HEK293 (cell line): ENCODE measurements around the gene SPEM3.

Experiments
- CTCF ChIA-PET: fragments of 350-600 bp; formaldehyde crosslinking; extraction: SDS; loops from one replicate; lab custom pipeline; 2021; ENCODE audit warnings: antibody characterized with exemption; lab: Yijun Ruan, JAX
- POLR2A ChIA-PET: fragments of 300-600 bp; formaldehyde crosslinking; extraction: SDS; loops from one replicate; lab custom pipeline; 2020; ENCODE audit warnings: antibody characterized with exemption, inconsistent platforms; lab: Yijun Ruan, JAX
- H3K27ac ChIP-seq: fragments of 200-500 bp; sonication (Bioruptor generic); 2 replicates; pipeline ENCODE4 v1.5.1; 2014; ENCODE audit warnings: low read depth, low read length, control low read depth, inconsistent platforms; ENCODE audit errors: extremely low read depth
- H3K36me3 ChIP-seq, 2 experiments: fragments of 200-500 bp in 1 of 2; sonication (Bioruptor generic) in 1 of 2; 1 replicate in 1 of 2; 2 replicates in 1 of 2; pipeline ENCODE4 v1.5.1; 2014 to 2017; ENCODE audit warnings: inconsistent platforms in 2 of 2, low read length in 2 of 2; ENCODE audit not compliant: control insufficient read depth in 2 of 2, insufficient read depth in 1 of 2
- H3K4me1 ChIP-seq: fragments of 200-500 bp; sonication (Bioruptor generic); 2 replicates; pipeline ENCODE4 v1.5.1; 2014; ENCODE audit warnings: mild to moderate bottlenecking, low read length, inconsistent platforms; ENCODE audit not compliant: control insufficient read depth, insufficient read depth
- H3K4me3 ChIP-seq: 2 replicates; pipeline ENCODE4 v1.5.1; 2011; ENCODE audit warnings: low read depth, mild to moderate bottlenecking, control low read depth, low read length, moderate library complexity
- H3K9me3 ChIP-seq: fragments of 200-500 bp; sonication (Bioruptor generic); 2 replicates; pipeline ENCODE4 v1.5.1; 2014; ENCODE audit warnings: low read depth, low read length, inconsistent platforms; ENCODE audit not compliant: control insufficient read depth, insufficient read depth
- GFI1B ChIP-seq: fragments of 450-650 bp; formaldehyde crosslinking; IDR thresholded peaks from 2 replicates; pipeline ENCODE4 v1.5.1; 2016; ENCODE audit warnings: missing biosample characterization, missing genetic modification characterization
- HOXA7 ChIP-seq: sonication (generic); formaldehyde crosslinking; IDR thresholded peaks from 2 replicates; pipeline ENCODE4 v1.8.1; 2022; ENCODE audit warnings: missing genetic modification reagents, borderline replicate concordance
- SP2 ChIP-seq: fragments of 450-650 bp; formaldehyde crosslinking; IDR thresholded peaks from 2 replicates; pipeline ENCODE4 v1.5.1; 2016; ENCODE audit warnings: missing biosample characterization, missing genetic modification characterization
- ZIC2 ChIP-seq: fragments of 450-650 bp; formaldehyde crosslinking; IDR thresholded peaks from 2 replicates; pipeline ENCODE4 v1.5.1; 2016; ENCODE audit warnings: missing biosample characterization, missing genetic modification characterization
- ZNF132 ChIP-seq: fragments of 450-650 bp; formaldehyde crosslinking; IDR thresholded peaks from 2 replicates; pipeline ENCODE4 v1.5.1; 2017; ENCODE audit warnings: missing biosample characterization, missing genetic modification characterization, borderline replicate concordance
- ZNF146 ChIP-seq: fragments of 450-650 bp; formaldehyde crosslinking; IDR thresholded peaks from 2 replicates; pipeline ENCODE4 v1.5.1; 2016; ENCODE audit warnings: missing biosample characterization, missing genetic modification characterization
- ZNF174 ChIP-seq: fragments of 450-650 bp; formaldehyde crosslinking; IDR thresholded peaks from 2 replicates; pipeline ENCODE4 v1.5.0; 2017; ENCODE audit warnings: missing biosample characterization, mild to moderate bottlenecking, missing genetic modification characterization
- ZNF184 ChIP-seq: fragments of 450-650 bp; IDR thresholded peaks from 2 replicates; pipeline ENCODE4 v1.5.1; 2018; ENCODE audit warnings: missing biosample characterization, mild to moderate bottlenecking, missing genetic modification characterization
- ZNF221 ChIP-seq: fragments of 450-650 bp; formaldehyde crosslinking; IDR thresholded peaks from 2 replicates; pipeline ENCODE4 v1.5.1; 2017; ENCODE audit warnings: missing biosample characterization, missing genetic modification characterization, borderline replicate concordance
- ZNF394 ChIP-seq: fragments of 450-650 bp; formaldehyde crosslinking; IDR thresholded peaks from 2 replicates; pipeline ENCODE4 v1.5.1; 2016; ENCODE audit warnings: missing biosample characterization, missing genetic modification characterization, mild to moderate bottlenecking, moderate library complexity, borderline replicate concordance
- ZNF48 ChIP-seq: fragments of 450-650 bp; formaldehyde crosslinking; IDR thresholded peaks from 2 replicates; pipeline ENCODE4 v1.5.1; 2016; ENCODE audit warnings: missing biosample characterization, missing genetic modification characterization
- ZNF510 ChIP-seq: fragments of 450-650 bp; formaldehyde crosslinking; IDR thresholded peaks from 2 replicates; pipeline ENCODE4 v1.5.1; 2018; ENCODE audit warnings: mild to moderate bottlenecking, missing genetic modification characterization, missing biosample characterization; ENCODE audit not compliant: insufficient replicate concordance
- ZNF521 ChIP-seq: fragments of 450-650 bp; formaldehyde crosslinking; IDR thresholded peaks from 2 replicates; pipeline ENCODE4 v1.5.1; 2017; ENCODE audit warnings: missing biosample characterization, mild to moderate bottlenecking, missing genetic modification characterization
- ZNF561 ChIP-seq: fragments of 450-650 bp; IDR thresholded peaks from 2 replicates; pipeline ENCODE4 v1.5.1; 2018; ENCODE audit warnings: missing biosample characterization, missing genetic modification characterization, borderline replicate concordance
- ZNF777 ChIP-seq: fragments of 450-650 bp; formaldehyde crosslinking; IDR thresholded peaks from 2 replicates; pipeline ENCODE4 v1.5.1; 2017; ENCODE audit warnings: missing biosample characterization, missing genetic modification characterization, borderline replicate concordance
- TF ChIP-seq, protein P1 (sequence below): fragments of 450-650 bp; formaldehyde crosslinking; IDR thresholded peaks from 2 replicates; pipeline ENCODE4 v1.5.1; 2016; ENCODE audit warnings: missing biosample characterization, missing genetic modification characterization
- TF ChIP-seq, protein P2 (sequence below): fragments of 450-650 bp; IDR thresholded peaks from 2 replicates; pipeline ENCODE4 v1.5.1; 2018; ENCODE audit warnings: missing biosample characterization, mild to moderate bottlenecking, missing genetic modification characterization
- TF ChIP-seq, protein P3 (sequence below): fragments of 450-650 bp; formaldehyde crosslinking; IDR thresholded peaks from 2 replicates; pipeline ENCODE4 v1.5.1; 2016; ENCODE audit warnings: missing biosample characterization, missing genetic modification characterization
- TF ChIP-seq, protein P4 (sequence below): fragments of 450-650 bp; formaldehyde crosslinking; IDR thresholded peaks from 2 replicates; pipeline ENCODE4 v1.5.1; 2016; ENCODE audit warnings: missing biosample characterization, missing genetic modification characterization, low read depth
- TF ChIP-seq, protein P5 (sequence below): fragments of 450-650 bp; formaldehyde crosslinking; IDR thresholded peaks from 2 replicates; pipeline ENCODE4 v1.5.1; 2017; ENCODE audit warnings: missing biosample characterization, mild to moderate bottlenecking, missing genetic modification characterization, moderate library complexity
- TF ChIP-seq, protein P6 (sequence below): fragments of 450-650 bp; IDR thresholded peaks from 2 replicates; pipeline ENCODE4 v1.5.1; 2018; ENCODE audit warnings: missing biosample characterization, missing genetic modification characterization

SPEM3 gene

DNA sequence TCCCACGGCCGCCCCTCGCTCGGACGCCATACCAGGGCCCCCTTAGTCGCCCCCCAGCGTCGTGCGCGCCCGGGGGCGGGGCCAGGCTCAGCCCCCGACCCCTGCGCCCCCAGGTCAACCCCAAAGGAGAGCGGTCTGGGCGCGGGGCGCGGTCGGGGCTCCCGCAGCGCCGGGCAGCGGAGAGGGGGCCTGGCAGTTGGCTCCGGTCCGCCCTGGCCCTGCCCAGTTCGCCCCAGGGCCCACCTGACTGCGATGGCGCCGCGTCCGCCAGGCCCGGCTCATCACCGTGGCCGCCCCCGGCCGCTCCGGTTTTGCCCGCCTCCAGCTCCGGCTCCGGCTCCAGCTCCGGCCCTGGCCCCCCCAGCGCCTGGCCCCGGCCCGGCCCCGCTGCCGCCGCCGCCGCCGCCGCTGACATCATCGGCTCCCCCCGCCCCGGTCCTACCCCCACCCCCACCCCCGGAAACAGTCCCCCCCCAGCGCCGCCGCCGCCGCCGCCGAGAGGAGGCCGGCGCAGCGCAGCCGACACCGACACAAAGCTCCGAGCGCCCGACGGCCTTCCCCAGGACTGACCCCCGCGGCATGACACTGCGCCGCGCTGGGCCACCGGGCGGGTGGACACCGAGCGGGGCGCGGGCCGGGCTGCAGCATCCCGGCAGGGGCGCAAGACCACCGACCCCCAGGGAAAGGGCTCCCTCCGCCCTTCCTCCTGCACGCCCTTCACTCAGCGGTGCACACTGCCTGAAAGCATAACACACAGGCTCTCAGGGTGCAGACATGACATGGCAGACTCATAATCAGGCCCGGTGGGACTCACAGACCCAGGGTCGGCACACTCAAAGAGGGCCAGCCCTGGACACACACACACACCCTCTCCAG, 50.8 kb downstream of the SPEM3 start, which contains the start of gene ZBTB4:
Gene ZBTB4, minus strand, starts transcription at position 419 of the 876 bp plus-strand sequence. CDS start 12,830 bp downstream, outside the sequence.
- Histone ChIP-seq H3K4me3 (peak within 1 kb of the TSS; percentile 72), H3K9me3 (no peaks in the 10 kb centered on the region), H3K27ac (peak within 1 kb of the TSS; percentile 97), H3K36me3 (no peaks in the 10 kb centered on the region; a peak in 1 of 3 replicates), H3K4me1 (peaks cover 20% of the 10 kb centered on the region)
- ChIA-PET POLR2A (interaction anchor here (0.5 to 3.9 kb wide), 16 partner anchors 9 to 207 kb away, joined by 3 to 27 read pairs (median 4); partner anchors contain the start of genes CHRNB1, NEURL4, TMEM256 and TP53), CTCF (interaction anchor here (0.6 to 3.4 kb wide), 6 partner anchors 8 to 421 kb away, joined by 3 to 14 read pairs (median 5); partner anchors contain the start of gene NEURL4)
- TF ChIP-seq ZNF132 = no peak
- peak; percentile 58; the same call in 1 of the 2 replicates for TF ChIP-seq ZNF561
- peak; percentile 49; the same call in 1 of the 2 replicates for TF ChIP-seq ZIC2 (tag by site-specific recombination)
- no peak for TF ChIP-seq ZNF521 (tag by site-specific recombination)
- no peak for TF ChIP-seq GFI1B (tag by site-specific recombination)
- no peak for TF ChIP-seq SP2 (tag by site-specific recombination)
- TF ChIP-seq ZNF394 = no peak
- TF ChIP-seq, protein P1, sequence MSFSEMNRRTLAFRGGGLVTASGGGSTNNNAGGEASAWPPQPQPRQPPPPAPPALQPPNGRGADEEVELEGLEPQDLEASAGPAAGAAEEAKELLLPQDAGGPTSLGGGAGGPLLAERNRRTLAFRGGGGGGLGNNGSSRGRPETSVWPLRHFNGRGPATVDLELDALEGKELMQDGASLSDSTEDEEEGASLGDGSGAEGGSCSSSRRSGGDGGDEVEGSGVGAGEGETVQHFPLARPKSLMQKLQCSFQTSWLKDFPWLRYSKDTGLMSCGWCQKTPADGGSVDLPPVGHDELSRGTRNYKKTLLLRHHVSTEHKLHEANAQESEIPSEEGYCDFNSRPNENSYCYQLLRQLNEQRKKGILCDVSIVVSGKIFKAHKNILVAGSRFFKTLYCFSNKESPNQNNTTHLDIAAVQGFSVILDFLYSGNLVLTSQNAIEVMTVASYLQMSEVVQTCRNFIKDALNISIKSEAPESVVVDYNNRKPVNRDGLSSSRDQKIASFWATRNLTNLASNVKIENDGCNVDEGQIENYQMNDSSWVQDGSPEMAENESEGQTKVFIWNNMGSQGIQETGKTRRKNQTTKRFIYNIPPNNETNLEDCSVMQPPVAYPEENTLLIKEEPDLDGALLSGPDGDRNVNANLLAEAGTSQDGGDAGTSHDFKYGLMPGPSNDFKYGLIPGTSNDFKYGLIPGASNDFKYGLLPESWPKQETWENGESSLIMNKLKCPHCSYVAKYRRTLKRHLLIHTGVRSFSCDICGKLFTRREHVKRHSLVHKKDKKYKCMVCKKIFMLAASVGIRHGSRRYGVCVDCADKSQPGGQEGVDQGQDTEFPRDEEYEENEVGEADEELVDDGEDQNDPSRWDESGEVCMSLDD (tag by site-specific recombination) = 0 out of 2 replicates have a peak, but pooled peaks have one; percentile 50
- TF ChIP-seq, protein P2, sequence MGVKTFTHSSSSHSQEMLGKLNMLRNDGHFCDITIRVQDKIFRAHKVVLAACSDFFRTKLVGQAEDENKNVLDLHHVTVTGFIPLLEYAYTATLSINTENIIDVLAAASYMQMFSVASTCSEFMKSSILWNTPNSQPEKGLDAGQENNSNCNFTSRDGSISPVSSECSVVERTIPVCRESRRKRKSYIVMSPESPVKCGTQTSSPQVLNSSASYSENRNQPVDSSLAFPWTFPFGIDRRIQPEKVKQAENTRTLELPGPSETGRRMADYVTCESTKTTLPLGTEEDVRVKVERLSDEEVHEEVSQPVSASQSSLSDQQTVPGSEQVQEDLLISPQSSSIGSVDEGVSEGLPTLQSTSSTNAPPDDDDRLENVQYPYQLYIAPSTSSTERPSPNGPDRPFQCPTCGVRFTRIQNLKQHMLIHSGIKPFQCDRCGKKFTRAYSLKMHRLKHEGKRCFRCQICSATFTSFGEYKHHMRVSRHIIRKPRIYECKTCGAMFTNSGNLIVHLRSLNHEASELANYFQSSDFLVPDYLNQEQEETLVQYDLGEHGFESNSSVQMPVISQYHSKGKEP (tag by site-specific recombination) = 0 out of 2 replicates have a peak, but pooled peaks have one; percentile 19
- TF ChIP-seq ZNF777 (tag by site-specific recombination) = peak; percentile 22; the same call in 1 of the 2 replicates
- TF ChIP-seq, protein P3, sequence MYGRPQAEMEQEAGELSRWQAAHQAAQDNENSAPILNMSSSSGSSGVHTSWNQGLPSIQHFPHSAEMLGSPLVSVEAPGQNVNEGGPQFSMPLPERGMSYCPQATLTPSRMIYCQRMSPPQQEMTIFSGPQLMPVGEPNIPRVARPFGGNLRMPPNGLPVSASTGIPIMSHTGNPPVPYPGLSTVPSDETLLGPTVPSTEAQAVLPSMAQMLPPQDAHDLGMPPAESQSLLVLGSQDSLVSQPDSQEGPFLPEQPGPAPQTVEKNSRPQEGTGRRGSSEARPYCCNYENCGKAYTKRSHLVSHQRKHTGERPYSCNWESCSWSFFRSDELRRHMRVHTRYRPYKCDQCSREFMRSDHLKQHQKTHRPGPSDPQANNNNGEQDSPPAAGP (tag by site-specific recombination) = peak; percentile 79
- TF ChIP-seq, protein P4, sequence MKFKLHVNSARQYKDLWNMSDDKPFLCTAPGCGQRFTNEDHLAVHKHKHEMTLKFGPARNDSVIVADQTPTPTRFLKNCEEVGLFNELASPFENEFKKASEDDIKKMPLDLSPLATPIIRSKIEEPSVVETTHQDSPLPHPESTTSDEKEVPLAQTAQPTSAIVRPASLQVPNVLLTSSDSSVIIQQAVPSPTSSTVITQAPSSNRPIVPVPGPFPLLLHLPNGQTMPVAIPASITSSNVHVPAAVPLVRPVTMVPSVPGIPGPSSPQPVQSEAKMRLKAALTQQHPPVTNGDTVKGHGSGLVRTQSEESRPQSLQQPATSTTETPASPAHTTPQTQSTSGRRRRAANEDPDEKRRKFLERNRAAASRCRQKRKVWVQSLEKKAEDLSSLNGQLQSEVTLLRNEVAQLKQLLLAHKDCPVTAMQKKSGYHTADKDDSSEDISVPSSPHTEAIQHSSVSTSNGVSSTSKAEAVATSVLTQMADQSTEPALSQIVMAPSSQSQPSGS (tag by site-specific recombination) = no peak
- TF ChIP-seq ZNF146 (tag by site-specific recombination) = no peak
- TF ChIP-seq ZNF174 (tag by site-specific recombination) = no peak
- TF ChIP-seq ZNF184 (tag by site-specific recombination) = no peak
- TF ChIP-seq ZNF510 = no peak
- TF ChIP-seq, protein P5, sequence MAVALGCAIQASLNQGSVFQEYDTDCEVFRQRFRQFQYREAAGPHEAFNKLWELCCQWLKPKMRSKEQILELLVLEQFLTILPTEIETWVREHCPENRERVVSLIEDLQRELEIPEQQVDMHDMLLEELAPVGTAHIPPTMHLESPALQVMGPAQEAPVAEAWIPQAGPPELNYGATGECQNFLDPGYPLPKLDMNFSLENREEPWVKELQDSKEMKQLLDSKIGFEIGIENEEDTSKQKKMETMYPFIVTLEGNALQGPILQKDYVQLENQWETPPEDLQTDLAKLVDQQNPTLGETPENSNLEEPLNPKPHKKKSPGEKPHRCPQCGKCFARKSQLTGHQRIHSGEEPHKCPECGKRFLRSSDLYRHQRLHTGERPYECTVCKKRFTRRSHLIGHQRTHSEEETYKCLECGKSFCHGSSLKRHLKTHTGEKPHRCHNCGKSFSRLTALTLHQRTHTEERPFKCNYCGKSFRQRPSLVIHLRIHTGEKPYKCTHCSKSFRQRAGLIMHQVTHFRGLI (tag by site-specific recombination) = no peak
- no peak for TF ChIP-seq ZNF221
- TF ChIP-seq HOXA7 (CRISPR knock-in tag) = no peak
- TF ChIP-seq, protein P6, sequence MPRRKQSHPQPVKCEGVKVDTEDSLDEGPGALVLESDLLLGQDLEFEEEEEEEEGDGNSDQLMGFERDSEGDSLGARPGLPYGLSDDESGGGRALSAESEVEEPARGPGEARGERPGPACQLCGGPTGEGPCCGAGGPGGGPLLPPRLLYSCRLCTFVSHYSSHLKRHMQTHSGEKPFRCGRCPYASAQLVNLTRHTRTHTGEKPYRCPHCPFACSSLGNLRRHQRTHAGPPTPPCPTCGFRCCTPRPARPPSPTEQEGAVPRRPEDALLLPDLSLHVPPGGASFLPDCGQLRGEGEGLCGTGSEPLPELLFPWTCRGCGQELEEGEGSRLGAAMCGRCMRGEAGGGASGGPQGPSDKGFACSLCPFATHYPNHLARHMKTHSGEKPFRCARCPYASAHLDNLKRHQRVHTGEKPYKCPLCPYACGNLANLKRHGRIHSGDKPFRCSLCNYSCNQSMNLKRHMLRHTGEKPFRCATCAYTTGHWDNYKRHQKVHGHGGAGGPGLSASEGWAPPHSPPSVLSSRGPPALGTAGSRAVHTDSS (tag by site-specific recombination) = no peak
- TF ChIP-seq ZNF48 (tag by site-specific recombination) = no peak
